Activated CD8-positive, alpha-beta memory T cell treated with anti-CD3 and anti-CD28 coated beads, Interleukin-2, amount 50 U/mL, for 1 hour (primary cell): ENCODE measurements around the gene ZDHHC11.

Experiments
- DNase-seq: peaks from one replicate; pipeline ENCODE4 v3.0.0-alpha.2; 2020; ENCODE audit errors: extremely low read depth

The ZDHHC11 gene

DNA sequence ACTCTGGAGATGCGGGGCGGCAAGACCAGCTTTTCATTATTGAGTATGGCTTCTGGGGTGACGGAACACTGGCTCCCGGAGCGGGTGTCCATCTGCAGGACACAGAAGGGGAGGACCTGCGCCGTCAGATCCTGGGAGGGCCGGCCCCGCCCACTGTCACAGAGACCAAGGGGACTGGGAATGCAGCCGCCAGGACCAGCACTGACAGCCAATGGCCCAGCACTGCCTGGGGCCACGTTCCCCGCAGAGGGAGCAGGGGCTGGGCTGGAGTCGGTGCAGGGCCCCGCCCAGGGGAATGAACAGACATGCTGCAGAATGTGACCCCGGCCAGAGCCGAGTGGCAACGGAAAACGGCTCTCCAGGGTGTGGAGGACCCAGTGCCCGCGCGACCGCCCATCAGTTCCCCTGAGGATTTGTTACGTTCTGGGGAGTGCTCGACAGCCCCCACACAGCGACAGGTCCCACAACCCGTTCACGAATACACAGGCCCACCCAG, at the start of gene ZDHHC11:
ZDHHC11 (minus strand) TSS at position 476 of the 496 bp plus-strand sequence; CDS start at position 92, 384 bp downstream.
- DNase-seq, result no peak

GRCh38 chr5:893711-894110, 42.9 kb upstream of the ZDHHC11 start:
- DNase-seq, result no peak

DNA sequence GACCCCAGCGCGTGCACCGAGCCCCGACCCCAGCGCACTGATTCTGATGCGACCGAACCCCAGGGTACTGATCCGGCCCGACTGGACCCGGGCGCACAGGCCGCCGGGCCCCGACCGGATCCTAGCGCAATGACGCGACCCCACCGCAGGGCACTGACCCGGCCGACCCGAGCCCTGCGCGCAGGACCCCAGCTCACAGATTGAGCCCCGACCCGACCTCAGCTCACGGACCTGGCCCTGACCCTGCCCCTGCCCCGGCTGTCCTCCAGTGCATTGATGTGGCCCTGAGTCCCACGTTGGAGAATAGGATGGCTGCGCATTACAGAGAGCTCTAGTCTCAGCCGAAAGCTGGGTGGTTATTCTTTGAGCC, 42.3 kb upstream of the ZDHHC11 start:
- no peak for DNase-seq

DNA sequence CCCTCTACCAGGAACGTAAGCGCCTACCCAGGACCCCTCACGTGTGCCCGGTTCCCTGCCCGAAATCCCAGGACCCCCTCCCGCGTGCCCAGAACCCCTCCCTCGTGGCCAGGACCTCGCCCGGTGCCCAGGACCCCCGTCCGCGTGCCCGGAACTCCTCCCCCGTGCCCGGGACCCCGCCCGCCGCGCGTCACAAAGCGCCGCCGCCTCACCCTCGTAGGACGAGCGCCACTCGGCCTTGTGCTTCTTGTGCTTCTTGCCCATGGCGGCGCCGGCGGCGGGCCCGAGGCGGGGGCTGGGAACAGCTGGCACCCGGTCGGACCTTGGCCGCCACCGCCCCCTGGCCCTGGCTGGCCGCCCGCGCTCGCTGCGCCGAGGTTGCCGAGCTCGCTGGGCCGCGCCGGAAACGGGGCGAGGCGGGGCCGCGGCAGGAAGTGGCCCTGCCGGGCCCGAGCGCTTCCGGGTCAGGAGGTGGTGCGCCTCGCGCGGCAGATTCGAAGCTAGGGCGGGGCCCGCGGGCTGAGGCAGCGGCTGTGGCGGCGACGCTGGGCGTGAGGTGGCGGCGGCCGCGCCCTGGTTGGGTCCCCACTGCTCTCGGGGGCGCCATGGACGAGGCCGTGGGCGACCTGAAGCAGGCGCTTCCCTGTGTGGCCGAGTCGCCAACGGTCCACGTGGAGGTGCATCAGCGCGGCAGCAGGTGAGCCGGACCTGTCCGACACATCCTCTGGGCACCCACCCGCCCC, 41.8 kb upstream of the ZDHHC11 start, which contains the start of the genes BRD9 and TRIP13:
BRD9 (minus strand) TSS at position 408 of the 743 bp plus-strand sequence; CDS start at position 264, 144 bp downstream.
TRIP13 (plus strand) TSS at position 491 of the 743 bp plus-strand sequence; CDS start at position 606, 115 bp downstream.
- DNase-seq, result peak; percentile 31

- DNase-seq, result no peak
These were observed 41.1 kb upstream of the ZDHHC11 start for GRCh38 chr5:891837-892393.

DNA sequence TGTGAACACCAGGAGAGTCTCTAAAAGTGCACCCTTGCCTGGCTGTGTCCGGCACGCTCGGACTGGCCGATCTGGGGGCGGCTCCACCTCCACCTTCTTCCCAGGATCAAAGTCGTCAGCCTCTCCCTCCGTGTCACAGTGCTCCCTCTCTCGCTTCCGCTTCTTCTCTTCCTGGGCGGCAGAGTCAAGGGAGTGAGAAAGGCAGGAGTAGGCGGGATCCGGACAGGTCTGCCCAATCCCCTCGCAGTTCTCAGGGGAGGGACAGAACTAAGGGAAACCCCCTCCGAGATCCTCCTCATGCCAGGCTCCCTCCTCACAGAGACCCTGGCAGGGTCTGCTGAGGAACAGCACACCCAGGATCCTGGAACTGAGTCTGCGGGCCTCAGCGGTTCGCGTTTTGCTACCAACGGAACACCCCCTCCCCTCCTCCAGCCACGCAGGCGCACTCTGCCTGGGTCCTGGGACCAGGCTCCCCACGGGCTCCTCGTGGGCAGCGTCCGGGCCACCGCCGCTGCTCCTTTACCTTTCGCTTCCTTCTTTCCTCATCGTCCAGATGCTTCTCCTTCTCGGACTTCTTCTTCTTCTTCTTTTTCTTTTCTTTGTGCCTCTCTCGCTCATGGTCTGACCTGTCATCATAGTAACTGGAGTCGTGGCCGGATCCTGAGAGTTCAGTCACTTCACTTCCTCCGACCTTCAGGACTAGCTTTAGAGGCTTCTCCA, 40.5 kb upstream of the ZDHHC11 start:
- no peak for DNase-seq

DNA sequence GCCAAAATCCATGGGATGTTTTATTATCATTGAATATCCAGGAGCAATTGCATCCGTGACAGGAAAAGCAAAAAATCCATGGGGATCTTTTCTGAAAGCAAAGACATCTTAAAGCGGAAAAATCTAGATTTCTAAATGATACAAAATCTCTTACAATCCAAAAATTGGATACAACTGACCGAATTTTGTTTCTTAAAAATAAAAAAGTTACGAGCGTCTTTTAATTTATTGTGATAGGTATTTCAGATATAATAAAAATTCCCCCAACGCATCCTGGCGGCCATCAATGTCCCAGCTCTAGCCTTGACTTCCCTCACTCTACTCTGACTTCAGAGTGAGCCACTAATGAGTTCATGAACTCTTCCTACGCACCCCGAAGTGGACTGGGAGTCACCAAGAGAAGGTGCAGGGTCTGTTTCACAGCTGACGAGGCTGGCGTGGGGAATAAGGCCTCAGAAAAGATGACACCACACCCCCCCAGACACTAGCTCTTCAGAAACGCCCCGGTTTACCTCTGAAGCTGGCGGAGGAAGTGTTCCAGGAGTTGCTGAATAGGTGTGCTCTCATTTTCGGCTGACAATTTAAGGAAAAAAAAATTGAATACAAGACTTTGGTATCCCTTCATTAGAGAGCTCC, 38.4 kb upstream of the ZDHHC11 start:
- DNase-seq, result no peak

GRCh38 chr5:888638-889035, 37.9 kb upstream of the ZDHHC11 start:
- no peak for DNase-seq

GRCh38 chr5:887947-888637, 37.3 kb upstream of the ZDHHC11 start:
- no peak for DNase-seq

DNA sequence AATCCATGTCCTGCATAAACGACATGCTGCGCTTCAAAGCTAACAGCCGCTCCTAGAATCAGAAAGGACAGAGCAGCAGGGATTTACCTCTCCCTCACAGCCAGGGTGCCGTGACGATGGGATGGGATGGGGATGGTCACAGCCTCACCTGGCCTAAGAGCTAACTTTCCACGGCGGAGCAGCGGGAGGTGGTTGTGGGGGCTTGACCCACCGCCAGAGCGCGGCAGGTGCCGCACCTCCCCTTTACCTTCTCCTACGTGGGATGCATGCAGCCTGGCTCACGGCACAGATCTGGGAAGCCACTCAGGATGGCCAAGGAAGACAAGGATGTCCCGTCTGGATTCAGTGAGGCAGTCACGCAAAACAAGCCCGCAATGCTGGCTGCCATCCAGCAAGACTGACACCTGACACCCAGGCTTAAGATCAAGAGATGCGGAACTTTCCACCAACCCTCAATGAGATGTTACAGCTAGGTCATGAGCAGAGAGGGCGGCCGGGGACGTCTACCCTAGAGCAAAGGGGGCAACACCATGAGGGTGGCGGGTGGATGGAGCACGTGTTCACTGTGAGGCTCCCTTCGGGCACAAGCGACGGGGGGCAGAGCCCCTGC, 36.0 kb upstream of the ZDHHC11 start:
- DNase-seq, result no peak

GRCh38 chr5:886036-886435, 35.2 kb upstream of the ZDHHC11 start:
- DNase-seq, result no peak

GRCh38 chr5:885529-885928, 34.7 kb upstream of the ZDHHC11 start:
- no peak for DNase-seq

- no peak for DNase-seq
These were observed 34.3 kb upstream of the ZDHHC11 start for GRCh38 chr5:885127-885442.

- no peak for DNase-seq
These were observed 33.8 kb upstream of the ZDHHC11 start for GRCh38 chr5:884345-885126.

GRCh38 chr5:883475-884181, 32.8 kb upstream of the ZDHHC11 start:
- no peak for DNase-seq

GRCh38 chr5:882253-883183, 31.7 kb upstream of the ZDHHC11 start:
- DNase-seq, result no peak

DNA sequence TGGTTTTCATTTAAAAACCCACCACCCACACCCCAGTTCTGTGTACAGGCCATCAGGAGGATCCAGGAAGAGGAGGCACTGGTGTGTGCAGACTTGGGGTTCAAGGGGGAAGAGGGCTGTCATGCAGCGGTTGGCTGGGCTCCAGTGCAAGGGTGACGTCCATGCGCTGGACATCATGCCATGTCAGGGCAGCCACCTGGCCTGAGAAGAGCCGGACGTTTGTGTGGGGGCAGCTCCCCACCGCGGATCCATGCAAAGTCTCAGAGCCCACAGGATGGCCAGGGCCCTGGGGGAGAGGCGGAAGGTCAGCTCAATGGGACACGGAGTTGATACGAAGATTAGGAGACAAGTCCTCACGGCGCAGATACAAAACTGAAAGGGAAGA, 30.8 kb upstream of the ZDHHC11 start:
- DNase-seq, result no peak

GRCh38 chr5:880816-881550, 30.2 kb upstream of the ZDHHC11 start:
- DNase-seq, result no peak
